SH-SY5Y (cell line): ENCODE data around the gene AMBRA1.

ENCODE experiments used
- GATA2 ChIP-seq: IDR thresholded peaks from 2 replicates; pipeline ENCODE4 v1.6.1; 2011; ENCODE audit warnings: mild to moderate bottlenecking, low read depth, low read length
- GATA3 ChIP-seq: IDR thresholded peaks from 2 replicates; pipeline ENCODE4 v1.6.1; 2011; ENCODE audit warnings: low read depth, mild to moderate bottlenecking, low read length, moderate library complexity

DNA sequence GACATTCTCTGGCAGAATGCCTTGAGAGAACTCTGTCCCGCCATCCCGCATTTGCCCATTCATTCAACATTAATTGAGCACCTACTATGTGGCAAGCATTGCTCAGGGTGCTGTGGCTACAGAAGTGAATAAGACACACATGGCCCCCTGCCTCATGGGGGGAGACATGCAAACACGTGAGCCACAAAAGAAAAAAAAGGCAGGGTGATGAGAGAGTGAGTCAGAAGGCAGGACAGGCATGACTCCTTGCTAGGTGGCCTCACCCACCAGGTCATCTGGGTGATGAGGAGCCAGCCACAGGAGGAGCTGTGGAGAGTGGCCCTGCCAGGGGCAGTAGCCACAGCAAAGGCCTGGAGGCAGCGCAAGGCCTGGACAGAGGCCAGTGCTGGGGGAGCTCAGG, 207.1 kb downstream of the AMBRA1 start:
- TF ChIP-seq GATA2: no peak
- no peak for TF ChIP-seq GATA3
